ENCODE results near the gene GRID2IP. TPM values are rescaled to one million over a fixed set of nuclear protein-coding genes. Genes with fewer than 3 reads are reported as not detected.
A peak's percentile ranks its signal among the peaks of the same experiment; 100 is the strongest.

GRID2IP gene
- total RNA-seq, 1 donor from 2014 or later: not detected

- H3K4me1 ChIP-seq: no peaks in the 10 kb centered on the region
- peak overlapping the region; percentile 86 for H3K4me2 ChIP-seq
- DNase-seq (ENCODE audit: low spot score): no peak
- no peaks in the 10 kb centered on the region for H3K9me3 ChIP-seq (ENCODE audit: low read depth)
- Mint-ChIP-seq H3K9me3 (no peaks in the 10 kb centered on the region), H3K27me3 (ENCODE audit: insufficient read depth, low read depth) (peaks cover 15% of the 10 kb centered on the region), H3K27ac (no peak overlapping the region), H3K4me3 (peak overlapping the region; percentile 88), H3K36me3 (no peaks in the 10 kb centered on the region), H3K4me1 (no peaks in the 10 kb centered on the region)
- H3K27me3 ChIP-seq: peaks cover 36% of the 10 kb centered on the region
- no peaks in the 10 kb centered on the region for H3K36me3 ChIP-seq
- H3K79me2 ChIP-seq (ENCODE audit: low read depth): no peaks in the 10 kb centered on the region
- no peak overlapping the region for H2AFZ ChIP-seq (replicated peaks)
- peak overlapping the region; percentile 61 for H3K4me3 ChIP-seq
- H3K9ac ChIP-seq: no peak overlapping the region
- no peak overlapping the region for H3K27ac ChIP-seq
- TF ChIP-seq CTCF (IDR thresholded peaks at IDR 0.05): no peak
- no peaks in the 10 kb centered on the region for H4K20me1 ChIP-seq (ENCODE audit: low read depth)
- H3F3A ChIP-seq (ENCODE audit: low read depth): peaks cover 16% of the 10 kb centered on the region
Measured at GRCh38 chr7:6504996-6505395, 46.3 kb downstream of the GRID2IP start.

DNA sequence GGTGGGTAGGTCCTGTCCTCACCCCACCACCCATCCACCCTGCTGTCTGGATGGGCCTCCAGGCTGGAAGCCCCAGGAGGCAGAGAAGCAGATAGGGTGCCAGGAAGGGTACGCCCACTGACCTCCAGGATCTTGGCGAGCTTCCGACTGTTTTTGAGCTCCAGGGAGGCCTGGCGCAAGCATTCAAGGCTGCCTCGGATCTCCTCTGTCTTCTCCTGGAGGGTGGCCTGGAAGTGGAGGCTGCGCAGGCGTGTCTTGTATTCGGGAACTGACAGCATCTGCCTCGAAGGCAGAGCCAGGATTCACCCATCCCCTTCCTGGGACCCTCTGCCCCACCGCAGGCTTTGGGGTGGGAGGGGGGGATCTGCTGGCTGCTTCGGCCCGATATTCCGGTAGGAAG, 48.4 kb downstream of the GRID2IP start:
- H3K4me3 ChIP-seq: peak overlapping the region; percentile 61
- peak overlapping the region; percentile 93 for H2AFZ ChIP-seq (replicated peaks)
- Mint-ChIP-seq H3K4me3 (peak overlapping the region; percentile 43), H3K27ac (no peak overlapping the region), H3K4me1 (no peaks in the 10 kb centered on the region), H3K9me3 (no peaks in the 10 kb centered on the region), H3K27me3 (ENCODE audit: insufficient read depth, low read depth) (peaks cover 12% of the 10 kb centered on the region), H3K36me3 (no peaks in the 10 kb centered on the region)
- no peak for DNase-seq (ENCODE audit: low spot score)
- H3K27me3 ChIP-seq: peaks cover 36% of the 10 kb centered on the region
- peaks cover 16% of the 10 kb centered on the region for H3F3A ChIP-seq (ENCODE audit: low read depth)
- H3K36me3 ChIP-seq: no peaks in the 10 kb centered on the region
- H3K79me2 ChIP-seq (ENCODE audit: low read depth): no peaks in the 10 kb centered on the region
- no peak overlapping the region for H3K27ac ChIP-seq
- H3K4me1 ChIP-seq: no peaks in the 10 kb centered on the region
- H4K20me1 ChIP-seq (ENCODE audit: low read depth): no peaks in the 10 kb centered on the region
- H3K9me3 ChIP-seq (ENCODE audit: low read depth): no peaks in the 10 kb centered on the region
- TF ChIP-seq EZH2 (IDR thresholded peaks at IDR 0.05) (no peak), EZH2phosphoT487 (IDR thresholded peaks at IDR 0.05) (no peak), CTCF (IDR thresholded peaks at IDR 0.05) (no peak)
- no peak overlapping the region for H3K9ac ChIP-seq
- H3K4me2 ChIP-seq: peak overlapping the region; percentile 86

DNA sequence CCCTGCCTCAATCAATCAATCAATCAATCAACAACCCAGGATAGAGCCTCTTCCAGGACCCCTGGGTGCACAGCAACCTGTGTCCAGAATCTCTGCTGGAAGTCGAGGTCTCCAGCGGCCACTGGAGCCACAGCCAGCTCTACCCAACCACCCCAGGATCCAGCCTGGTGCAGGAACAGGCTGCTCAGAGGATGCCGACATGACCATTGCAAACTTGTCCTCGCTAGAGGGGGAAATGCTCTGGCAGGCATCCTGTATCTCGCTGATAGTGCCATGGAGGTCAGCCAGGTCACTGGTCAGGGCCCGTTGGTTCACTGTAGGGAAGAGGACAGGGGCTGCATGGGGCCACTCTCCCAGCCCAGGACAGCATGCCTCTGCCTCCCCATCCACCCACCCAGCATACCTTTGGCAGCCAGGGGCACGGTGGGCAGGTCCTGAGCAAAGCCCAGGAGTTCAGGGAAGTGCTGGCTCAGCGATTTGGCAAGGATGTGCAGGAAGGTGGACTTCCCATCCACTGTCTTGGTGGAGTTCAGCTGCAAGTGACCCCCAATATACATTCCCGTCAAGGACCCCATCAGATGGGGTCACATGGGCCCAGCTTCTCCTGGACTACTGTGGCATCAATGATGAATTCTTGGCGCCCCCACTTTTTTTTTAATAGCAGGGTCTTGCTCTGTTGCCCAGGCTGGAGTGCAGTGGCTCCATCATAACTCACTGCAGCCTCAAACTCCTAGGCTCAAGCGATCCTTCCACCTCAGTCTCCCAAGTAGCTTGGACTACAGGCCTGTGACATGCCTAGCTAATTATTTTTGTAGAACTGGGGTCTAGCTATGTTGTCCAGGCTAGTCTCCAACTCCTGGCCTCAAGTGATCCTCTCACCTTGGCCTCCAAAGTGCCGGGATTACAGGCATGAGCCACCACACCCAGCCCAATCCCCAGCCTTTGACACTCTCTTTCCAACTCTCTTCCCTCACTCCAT, 49.4 kb downstream of the GRID2IP start:
- H3K4me1 Mint-ChIP-seq: no peaks in the 10 kb centered on the region
- H3K4me3 Mint-ChIP-seq: peak overlapping the region; percentile 15
- no peaks in the 10 kb centered on the region for H3K36me3 Mint-ChIP-seq
- Histone ChIP-seq H4K20me1 (ENCODE audit: low read depth) (no peaks in the 10 kb centered on the region), H3K4me1 (no peaks in the 10 kb centered on the region), H3K4me3 (no peak overlapping the region), H3K27ac (no peak overlapping the region), H3F3A (ENCODE audit: low read depth) (peaks cover 16% of the 10 kb centered on the region), H3K4me2 (no peak overlapping the region), H3K9ac (no peak overlapping the region), H3K9me3 (ENCODE audit: low read depth) (no peaks in the 10 kb centered on the region), H3K27me3 (peaks cover 36% of the 10 kb centered on the region), H3K36me3 (no peaks in the 10 kb centered on the region), H3K79me2 (ENCODE audit: low read depth) (no peaks in the 10 kb centered on the region), H2AFZ (replicated peaks) (no peak overlapping the region)
- H3K9me3 Mint-ChIP-seq: no peaks in the 10 kb centered on the region
- no peak overlapping the region for H3K27ac Mint-ChIP-seq
- TF ChIP-seq EZH2phosphoT487 (IDR thresholded peaks at IDR 0.05) (no peak), CTCF (IDR thresholded peaks at IDR 0.05) (no peak), EZH2 (IDR thresholded peaks at IDR 0.05) (no peak)
- peaks cover 12% of the 10 kb centered on the region for H3K27me3 Mint-ChIP-seq (ENCODE audit: insufficient read depth, low read depth)
- DNase-seq (ENCODE audit: low spot score): no peak
